AG20443 (cell line): ENCODE results near the gene GPT2.
"Not testable (repeated sequence)": the region's sequence is repeated elsewhere in the genome, so short reads cannot be mapped to it uniquely, and the experiment has no call there.

Experiments used
- DNase-seq: peaks from one replicate; pipeline ENCODE4 v3.0.0; 2012; ENCODE audit warnings: low spot score, mixed read lengths

The GPT2 gene

GRCh38 chr16:46920402-46921068 is 36.4 kb downstream of the GPT2 start:
- DNase-seq, result no peak

DNA sequence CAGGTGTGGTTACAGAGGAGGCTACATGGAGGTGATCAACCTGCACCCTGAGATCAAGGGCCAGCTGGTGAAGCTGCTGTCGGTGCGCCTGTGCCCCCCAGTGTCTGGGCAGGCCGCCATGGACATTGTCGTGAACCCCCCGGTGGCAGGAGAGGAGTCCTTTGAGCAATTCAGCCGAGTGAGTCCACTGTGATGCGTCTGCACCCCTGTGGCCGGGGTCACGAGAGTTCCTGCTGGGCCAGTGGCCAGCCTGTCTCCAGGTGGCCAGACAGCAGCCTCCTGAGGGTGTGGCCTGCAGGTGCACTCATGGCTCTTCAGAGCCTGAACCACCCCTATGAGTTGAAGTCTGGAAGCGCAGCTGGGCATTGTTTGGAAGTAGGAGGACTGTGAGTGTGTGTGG is 38.1 kb downstream of the GPT2 start:
- DNase-seq, result no peak

DNA sequence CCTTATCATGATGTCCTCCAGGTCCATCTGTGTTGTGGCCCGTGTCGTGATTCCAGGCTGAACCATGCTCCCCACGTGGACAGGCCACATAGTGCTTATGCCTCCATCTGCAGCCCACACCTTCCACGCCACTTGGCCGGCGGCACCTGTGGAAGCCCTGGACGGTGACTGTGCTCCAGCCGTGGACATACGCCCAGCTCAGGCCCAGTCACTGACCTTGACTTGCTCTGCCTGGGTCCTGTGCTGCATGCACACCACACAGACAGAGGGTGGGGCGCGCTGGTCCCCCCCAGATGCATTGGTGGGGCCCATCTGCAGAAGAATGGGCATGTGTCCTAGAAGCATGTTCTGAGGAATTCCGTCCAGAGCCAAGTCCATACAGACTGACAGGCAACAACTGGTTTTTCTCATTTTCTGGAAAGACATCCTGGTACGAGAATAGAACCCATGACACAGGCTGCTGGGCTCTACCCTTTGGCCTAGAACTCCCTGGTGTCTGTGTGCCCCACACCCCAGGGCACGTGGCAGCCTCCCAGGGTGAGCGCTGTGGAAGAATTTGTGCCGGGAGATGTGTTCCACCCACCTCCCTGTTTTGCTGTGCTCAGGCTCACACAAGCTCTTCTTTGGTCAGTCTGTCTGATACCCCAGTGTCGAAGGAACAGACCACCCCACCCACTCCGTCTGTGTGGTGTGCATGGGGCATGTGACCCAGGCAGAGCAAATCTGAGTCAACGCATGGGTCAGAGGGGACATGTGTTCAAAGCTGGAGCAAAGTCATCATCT is 39.5 kb downstream of the GPT2 start:
- DNase-seq, result no peak

DNA sequence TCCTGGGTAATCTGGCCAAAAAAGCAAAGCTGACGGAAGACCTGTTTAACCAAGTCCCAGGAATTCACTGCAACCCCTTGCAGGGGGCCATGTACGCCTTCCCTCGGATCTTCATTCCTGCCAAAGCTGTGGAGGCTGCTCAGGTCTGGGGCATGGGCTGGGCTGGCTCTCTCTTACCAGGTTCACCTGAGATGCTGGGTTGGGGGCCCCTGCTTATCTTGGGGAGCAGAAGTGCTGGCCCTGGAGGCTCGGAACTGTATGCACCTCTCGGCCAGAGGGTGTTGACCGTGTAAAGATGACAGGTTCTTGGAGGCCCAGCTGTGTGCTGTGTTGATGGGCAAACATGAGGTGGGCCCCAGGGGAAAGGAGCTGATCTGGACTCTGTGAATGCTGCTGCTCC is 40.2 kb downstream of the GPT2 start:
- no peak for DNase-seq

DNA sequence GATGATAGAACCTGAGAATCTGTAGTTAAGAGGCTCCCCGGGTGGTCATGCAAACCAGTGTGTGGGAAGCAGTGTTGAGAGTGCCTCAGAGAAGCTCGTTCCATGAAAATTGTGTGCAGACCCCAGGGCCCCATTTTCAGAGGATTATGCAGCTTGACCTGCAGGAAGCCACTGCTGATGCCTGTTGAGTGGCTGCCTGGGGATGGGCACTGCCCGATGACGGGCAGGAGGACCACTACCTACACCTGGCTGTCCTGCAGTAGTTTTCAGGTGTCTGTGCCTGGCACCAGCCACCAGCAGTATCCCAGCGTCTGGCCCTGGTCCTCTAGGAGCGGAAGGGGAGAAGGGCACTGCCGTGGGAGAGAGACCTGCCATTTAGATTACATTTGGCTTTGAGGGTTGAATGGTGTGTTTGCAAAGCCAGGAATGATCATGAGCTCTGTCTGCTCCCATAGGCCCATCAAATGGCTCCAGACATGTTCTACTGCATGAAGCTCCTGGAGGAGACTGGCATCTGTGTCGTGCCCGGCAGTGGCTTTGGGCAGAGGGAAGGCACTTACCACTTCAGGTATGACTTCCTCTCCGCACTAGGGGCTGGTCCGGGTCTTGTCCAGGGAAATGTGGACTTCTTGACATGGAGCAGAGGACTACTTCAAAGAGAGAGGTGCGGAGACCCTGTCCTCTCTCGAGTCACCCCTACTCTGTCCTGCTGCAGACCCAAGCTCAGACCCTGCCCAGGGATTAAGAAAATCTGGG is 42.5 kb downstream of the GPT2 start:
- DNase-seq, result no peak

DNA sequence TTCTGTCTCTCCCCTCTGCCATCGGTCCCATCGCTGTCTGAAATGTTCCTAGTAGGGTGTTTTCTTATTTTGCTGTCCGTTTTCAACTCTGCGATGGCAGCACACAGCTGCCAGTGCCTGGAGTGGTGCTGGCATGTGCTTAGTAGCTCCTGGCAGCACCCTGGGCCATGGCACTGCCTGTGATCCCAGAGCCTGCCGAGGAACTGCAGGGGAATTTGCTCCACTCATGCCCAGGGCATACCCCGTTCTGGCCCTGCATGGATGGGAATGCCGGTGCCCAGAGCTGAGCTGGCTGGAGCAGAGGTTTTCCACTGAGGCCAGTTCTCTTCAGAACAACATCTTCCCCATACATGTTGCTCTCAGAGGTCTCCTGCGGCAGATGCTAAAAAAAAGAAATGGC is 43.1 kb downstream of the GPT2 start:
- no peak for DNase-seq

DNA sequence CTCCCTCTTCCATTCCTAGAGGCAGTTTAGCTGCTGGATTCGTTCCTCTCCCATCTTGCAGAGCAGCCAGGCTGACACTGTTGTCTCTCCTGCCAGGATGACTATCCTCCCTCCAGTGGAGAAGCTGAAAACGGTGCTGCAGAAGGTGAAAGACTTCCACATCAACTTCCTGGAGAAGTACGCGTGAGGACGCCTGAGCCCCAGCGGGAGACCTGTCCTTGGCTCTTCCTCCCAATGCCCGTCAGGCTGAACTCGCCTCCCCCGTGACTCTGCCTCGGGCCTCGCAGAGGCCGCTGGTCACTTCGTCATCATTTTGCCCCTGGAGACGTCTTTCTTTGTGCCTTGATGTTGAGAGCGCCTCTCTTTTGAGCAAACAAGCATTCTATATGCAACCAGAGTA is 44.6 kb downstream of the GPT2 start:
- DNase-seq, result no peak

DNA sequence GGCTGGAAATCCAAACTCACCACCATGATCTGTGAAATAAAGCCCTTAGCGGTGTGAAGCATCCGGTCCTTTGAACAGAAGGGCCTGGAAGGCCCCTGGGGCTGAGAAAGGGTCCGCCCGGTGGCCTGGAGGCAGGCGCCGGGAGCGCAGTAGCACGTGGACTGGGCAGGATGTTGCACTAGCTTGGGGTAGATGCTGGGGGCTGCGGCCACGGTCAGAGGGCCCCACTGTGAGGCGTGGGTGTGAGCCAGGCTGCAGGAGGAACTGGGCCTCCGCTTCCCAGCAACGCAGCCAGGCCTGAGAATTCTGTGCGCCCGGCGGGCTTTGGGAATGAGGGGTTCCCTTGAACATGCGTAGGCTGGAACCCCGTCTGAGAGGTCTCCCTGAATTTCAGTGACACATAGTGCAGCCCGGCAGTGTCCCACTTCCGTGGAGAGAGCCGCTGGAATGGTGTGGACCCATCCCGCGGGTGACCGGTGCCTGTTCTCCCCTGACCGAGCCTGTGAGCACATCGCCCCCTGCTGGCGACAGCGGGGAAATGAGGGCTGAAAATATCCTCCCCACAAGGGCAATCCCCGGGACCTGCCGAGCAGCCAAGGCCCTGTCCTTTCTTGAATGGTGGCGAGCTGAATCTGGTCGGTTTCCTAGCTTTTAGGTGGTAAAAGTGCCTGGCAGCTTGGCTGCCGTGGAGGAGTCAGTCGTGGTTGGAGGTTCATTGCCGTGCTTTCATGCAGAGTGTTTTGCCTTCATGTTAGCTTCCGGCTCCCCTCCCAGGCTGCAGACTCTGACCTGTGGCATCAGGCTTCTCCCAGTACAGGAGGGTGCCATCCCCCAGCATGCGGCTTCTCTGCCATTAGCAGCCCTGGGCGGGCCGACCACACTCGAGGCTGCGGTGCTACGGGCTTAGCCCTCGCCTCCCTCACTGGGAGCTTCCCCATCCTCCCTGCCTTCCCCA is 45.5 kb downstream of the GPT2 start:
- peak; percentile 93 for DNase-seq

DNA sequence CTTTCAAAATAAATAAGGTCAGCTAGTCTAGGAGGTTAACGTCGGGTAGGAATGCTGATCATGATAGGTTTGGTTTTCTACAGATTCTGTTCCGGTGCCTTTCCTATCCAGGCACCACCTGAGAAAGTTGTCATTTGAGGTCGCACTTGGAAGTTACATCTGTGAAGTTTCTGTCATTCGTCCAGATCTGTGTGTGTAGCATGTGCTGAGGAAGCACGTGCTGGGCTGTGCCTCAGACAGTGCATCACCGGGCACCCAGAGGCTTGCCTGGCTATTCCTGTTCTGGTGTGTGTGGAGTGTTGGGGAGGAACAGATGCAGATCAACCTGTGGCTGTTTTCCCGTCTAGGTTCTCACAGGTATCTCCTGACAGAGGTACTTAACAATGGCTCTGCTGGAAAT is 46.7 kb downstream of the GPT2 start:
- no peak for DNase-seq

GRCh38 chr16:46932802-46933201 is 48.6 kb downstream of the GPT2 start:
- DNase-seq, result no peak

- DNase-seq, result no peak
Measured at GRCh38 chr16:46937536-46937935, 53.4 kb downstream of the GPT2 start.

DNA sequence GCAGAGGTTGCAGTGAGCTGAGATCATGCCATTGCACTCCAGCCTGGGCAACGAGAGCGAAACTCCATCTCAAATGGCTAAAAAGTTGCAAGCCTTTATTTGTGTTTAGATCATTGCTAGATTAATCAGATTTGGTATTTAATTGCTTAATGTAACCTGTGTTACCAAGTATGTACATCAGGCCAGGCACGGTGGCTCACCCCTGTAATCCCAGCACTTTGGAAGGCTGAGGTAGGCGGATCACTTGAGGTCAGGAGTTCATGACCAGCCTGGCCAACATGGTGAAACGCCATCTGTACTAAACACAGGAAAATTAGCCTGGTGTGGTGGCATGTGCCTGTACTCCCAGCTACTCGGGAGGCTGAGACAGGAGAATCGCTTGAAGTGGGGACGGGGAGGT is 60.6 kb downstream of the GPT2 start:
- DNase-seq, result not testable (repeated sequence)

GRCh38 chr16:46947900-46948547 is 63.9 kb downstream of the GPT2 start:
- peak; percentile 63 for DNase-seq

DNA sequence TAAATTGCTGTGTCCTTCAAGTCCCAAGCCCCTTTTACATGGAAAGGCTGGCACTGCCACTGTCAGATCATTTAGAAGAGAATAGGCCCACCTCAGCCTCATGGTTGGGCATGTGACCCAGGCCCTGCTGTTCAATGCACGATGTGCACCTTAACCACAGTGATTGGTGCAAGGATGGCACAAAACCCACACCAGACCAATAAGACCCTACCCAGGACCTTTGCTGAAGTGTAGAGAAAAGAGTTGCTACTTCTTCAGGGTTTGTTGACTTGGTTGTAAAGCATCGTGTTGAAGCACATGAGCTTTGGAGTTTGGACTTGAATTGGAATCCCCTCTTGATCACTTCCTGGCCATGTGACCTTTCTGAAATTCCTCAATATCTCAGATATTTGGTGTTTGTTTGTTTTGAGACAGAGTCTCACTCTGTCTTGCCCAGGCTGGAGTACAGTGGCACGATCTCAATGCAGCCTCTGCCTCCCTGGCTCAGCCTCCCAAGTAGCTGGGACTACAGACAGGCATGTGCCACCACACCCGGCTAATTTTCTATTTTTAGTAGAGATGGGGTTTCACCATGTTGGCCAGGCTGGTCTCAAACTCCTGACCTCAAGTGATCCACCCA is 64.5 kb downstream of the GPT2 start:
- no peak for DNase-seq

DNA sequence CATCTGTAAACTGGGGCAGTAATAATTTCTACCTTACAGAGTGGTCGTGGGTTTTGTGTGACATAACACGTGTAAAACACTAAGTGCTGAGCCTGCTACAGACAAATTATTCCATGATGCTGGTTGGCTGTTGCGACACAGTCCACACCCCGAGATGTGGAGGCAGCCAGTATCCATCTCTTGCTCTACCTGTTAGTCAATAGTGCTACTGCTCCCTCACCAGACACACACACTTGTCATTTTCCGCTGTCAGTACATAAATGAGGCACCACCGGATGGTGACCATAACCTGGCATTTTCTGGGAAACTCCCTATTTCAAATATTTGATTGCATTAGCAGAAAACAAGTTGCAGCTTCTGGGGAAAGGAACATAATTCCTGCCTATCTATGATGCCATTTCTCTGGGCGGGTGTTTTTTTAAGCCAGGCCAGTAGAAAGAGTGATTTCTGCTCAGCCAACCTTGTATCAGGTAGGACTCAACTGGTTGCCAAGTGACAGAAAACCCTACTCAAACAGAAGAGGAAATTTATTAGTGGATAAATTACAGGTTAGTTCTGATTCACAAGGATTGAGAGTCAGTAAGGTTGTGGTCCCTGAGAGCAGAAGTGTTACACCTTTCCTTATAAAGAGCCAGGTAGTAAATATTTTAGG is 65.2 kb downstream of the GPT2 start:
- no peak for DNase-seq

DNA sequence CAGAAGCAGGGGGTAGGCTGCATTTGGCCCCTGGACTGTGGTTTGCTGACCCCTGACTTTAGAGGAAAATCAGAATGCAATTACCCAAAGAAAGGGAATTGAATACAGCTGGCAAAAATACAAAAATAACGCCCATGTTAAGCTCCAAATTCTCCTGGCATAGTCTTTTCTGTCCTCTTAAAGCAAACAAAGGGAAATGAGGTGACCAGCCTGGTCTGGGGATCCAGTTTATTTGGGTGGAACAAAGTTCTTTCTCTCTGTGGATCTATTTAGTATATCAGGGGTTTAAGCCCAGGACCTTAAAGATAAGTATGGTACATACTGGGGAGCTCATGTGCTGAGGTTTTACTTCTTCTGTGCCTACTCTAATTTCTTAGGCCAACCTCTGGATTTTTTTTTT is 65.8 kb downstream of the GPT2 start:
- DNase-seq, result no peak

DNA sequence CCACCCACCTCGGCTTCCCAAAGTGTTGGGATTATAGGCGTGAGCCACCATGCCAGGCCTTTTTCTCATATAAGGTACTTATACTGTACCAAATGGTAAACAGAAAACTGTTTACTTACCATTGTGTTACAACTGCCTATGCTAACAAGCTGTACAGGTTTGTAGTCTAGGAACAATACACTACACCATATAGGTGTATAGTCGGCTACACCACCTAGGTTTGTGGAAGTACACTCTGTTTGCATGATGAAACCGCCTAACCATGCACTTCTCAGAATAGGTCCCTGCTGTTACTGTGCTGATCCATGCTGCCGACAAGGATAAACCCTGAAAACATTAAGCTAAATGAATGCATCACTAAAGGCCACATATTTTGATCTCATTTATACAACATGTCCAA is 70.4 kb downstream of the GPT2 start:
- DNase-seq, result no peak

DNA sequence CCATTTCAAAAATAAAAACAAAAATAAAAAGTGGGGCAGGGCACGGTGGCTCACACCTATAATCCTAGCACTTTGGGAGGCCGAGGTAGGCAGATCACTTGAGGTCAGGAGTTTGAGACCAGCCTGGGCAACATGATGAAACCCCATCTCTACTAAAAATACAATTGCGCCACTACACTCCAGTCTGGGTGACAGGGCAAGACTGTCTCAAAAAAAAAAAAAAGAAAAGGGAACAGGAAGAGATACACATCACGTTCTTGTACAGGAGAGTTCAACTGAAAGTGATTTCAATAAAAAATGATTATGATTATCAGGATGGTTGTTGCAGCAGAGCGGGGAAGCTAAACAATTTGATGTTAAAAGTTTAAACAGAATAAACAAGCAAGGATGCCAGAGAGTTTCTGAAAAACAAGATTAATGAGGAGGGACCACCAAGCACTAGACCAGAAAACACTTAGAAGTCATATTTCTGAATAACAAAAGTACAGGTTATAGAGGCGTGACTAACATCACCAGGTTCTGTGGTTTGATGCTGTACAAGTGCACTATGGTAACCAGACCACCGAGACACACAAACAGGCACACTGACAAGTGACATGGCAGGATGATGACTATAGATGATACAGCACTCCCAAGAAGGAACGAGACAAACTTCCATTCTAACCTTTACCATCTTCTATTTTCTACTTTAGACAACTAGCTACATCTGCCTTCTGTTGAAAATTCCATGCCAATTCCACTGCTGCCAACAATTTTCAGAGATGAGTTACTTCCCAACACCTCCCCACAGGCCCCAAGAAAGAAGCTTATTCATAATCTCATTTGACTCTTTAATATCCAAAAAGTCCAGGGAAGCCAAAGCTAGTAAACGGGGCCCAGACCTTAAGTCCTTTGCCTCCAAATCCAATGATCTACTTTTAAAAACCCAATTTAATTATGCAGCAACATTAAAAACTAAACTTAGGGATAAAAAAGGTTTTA is 77.5 kb downstream of the GPT2 start:
- DNase-seq, result peak; percentile 61

- no peak for DNase-seq
Measured at GRCh38 chr16:46962629-46963028, 78.5 kb downstream of the GPT2 start.
